GM18511 (cell line): ENCODE data around the gene MAP4K1.
"Not testable (repeated sequence)": the region's sequence is repeated elsewhere in the genome, so short reads cannot be mapped to it uniquely, and the experiment has no call there.

Source experiments
- ATAC-seq: cut with Tn5 transposase; IDR thresholded peaks from one replicate; pipeline ENCODE4 v1.9.1; 2021; ENCODE audit warnings: mild to moderate bottlenecking, moderate library complexity; ENCODE audit not compliant: unreplicated experiment

Gene MAP4K1

GRCh38 chr19:38629568-38629967 is 11.8 kb upstream of the MAP4K1 start:
- no peak for ATAC-seq

GRCh38 chr19:38626401-38626800 is 8.6 kb upstream of the MAP4K1 start:
- no peak for ATAC-seq

- ATAC-seq = no peak
Observed at GRCh38 chr19:38624822-38625221, 7.1 kb upstream of the MAP4K1 start.

- no peak for ATAC-seq
Observed at GRCh38 chr19:38619361-38620174, 1.8 kb upstream of the MAP4K1 start.

GRCh38 chr19:38618590-38619360 is 1.0 kb upstream of the MAP4K1 start, which contains the start of gene EIF3K:
Gene EIF3K, plus strand, starts transcription at chr19:38619188. Its CDS starts 81 bp downstream, at chr19:38619269.
- peak; percentile 55 for ATAC-seq

GRCh38 chr19:38617283-38617763 is 430 bp downstream of the MAP4K1 start:
- ATAC-seq = no peak

GRCh38 chr19:38616265-38616664 is 1.5 kb downstream of the MAP4K1 start:
- ATAC-seq = no peak

GRCh38 chr19:38615007-38615581 is 2.7 kb downstream of the MAP4K1 start:
- no peak for ATAC-seq

GRCh38 chr19:38614289-38614688 is 3.5 kb downstream of the MAP4K1 start:
- no peak for ATAC-seq

- no peak for ATAC-seq
Observed at GRCh38 chr19:38606131-38606530, 11.6 kb downstream of the MAP4K1 start.

GRCh38 chr19:38602856-38603255 is 14.9 kb downstream of the MAP4K1 start:
- ATAC-seq = not testable (repeated sequence)

- ATAC-seq = no peak
Observed at GRCh38 chr19:38599722-38600121, 18.0 kb downstream of the MAP4K1 start.

GRCh38 chr19:38597075-38597474 is 20.7 kb downstream of the MAP4K1 start:
- ATAC-seq = no peak

- no peak for ATAC-seq
Observed at GRCh38 chr19:38596057-38596981, 21.4 kb downstream of the MAP4K1 start.

- ATAC-seq = no peak
Observed at GRCh38 chr19:38592940-38593339, 24.8 kb downstream of the MAP4K1 start.

- no peak for ATAC-seq
Observed at GRCh38 chr19:38588041-38588440, 29.7 kb downstream of the MAP4K1 start.

GRCh38 chr19:38587562-38587961 is 30.2 kb downstream of the MAP4K1 start:
- no peak for ATAC-seq

GRCh38 chr19:38583985-38584305 is 33.8 kb downstream of the MAP4K1 start:
- no peak for ATAC-seq

GRCh38 chr19:38583219-38583984 is 34.4 kb downstream of the MAP4K1 start:
- peak; percentile 80 for ATAC-seq

GRCh38 chr19:38580080-38580479 is 37.7 kb downstream of the MAP4K1 start:
- ATAC-seq = no peak
